Hematopoietic multipotent progenitor cell (in vitro differentiated cells): ENCODE results near the gene LRRC56. TPM values are rescaled to one million over a fixed set of nuclear protein-coding genes. Genes with fewer than 3 reads are reported as not detected.
"Not testable (repeated sequence)": the region's sequence is repeated elsewhere in the genome, so short reads cannot be mapped to it uniquely, and the experiment has no call there.

ENCODE experiments used
- DNase-seq, 3 donors: peaks; one replicate each; pipeline ENCODE4 v3.0.0-alpha.2; 2011 to 2015; ENCODE audit warnings: low read depth in 2 of 3, low spot score in 2 of 3
- total RNA-seq: library from RNA; depleted of rRNA; stranded (reverse); fragments of >200 nt; gene quantifications from one replicate; pipeline ENCODE4 v1.2.3, GENCODE V29; 2012

The LRRC56 gene
- total RNA-seq, 1 donor, result 3.5 TPM

DNA sequence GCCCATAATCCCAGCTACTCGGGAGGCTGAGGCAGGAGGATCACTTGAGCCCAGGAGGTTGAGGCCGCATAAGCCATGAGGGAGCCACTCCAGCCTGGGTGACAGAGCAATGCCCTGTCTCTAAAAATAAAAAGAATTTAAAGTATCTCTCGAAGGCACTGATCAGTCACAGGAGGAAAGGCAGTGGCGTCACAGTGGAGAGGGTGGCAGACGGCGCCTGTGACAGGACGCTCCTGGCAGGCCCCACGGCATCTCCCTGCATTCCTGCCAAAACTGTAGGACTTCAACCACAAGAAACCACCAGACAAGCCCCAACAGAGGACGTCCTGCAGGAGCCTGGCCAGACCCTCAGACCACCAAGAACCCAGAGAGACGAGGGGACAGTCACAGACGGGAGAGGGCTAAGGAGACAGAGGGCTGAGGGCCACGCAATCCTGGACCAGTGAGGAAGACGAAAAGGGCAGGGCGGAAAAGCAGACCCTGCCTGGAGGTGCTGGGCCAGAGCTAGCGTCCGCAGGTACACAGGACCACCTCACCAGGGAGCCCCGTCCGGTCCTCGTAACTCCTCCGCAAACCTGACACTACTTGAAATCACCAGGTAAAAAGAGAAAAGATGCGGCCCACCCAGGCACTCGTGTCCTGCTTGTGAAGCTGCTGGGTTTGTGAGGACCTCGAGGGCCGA, 36.2 kb upstream of the LRRC56 start:
- no peak for DNase-seq

DNA sequence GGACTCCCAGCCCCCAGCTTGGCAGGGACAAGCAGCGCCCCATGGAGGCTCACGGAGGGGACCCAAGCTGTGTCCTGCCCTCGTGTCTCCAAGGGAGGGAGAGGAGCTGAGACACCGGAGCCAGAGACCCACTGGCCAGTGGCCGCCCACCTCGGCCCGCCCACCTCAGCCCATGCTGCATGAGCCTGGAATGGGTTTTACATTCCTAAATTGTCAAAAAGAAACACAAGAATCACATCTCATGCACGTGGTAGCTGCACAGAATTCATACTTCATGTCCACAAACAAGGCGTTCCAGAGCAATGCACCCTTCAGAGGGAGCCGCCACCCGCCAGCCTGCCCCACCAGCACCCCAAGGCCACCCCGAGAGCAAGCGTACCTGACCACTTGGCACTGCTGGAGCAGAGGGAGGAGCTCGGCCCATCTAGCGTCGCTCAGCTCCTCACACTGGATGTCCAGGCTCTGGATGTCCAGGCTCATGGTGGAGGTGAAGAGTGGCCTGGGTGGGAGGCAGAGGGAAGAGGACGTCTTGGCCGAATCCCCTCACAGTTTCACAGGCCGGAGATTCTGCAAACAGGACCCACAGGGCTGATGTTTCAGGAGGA, 35.5 kb upstream of the LRRC56 start:
- DNase-seq, result no peak

DNA sequence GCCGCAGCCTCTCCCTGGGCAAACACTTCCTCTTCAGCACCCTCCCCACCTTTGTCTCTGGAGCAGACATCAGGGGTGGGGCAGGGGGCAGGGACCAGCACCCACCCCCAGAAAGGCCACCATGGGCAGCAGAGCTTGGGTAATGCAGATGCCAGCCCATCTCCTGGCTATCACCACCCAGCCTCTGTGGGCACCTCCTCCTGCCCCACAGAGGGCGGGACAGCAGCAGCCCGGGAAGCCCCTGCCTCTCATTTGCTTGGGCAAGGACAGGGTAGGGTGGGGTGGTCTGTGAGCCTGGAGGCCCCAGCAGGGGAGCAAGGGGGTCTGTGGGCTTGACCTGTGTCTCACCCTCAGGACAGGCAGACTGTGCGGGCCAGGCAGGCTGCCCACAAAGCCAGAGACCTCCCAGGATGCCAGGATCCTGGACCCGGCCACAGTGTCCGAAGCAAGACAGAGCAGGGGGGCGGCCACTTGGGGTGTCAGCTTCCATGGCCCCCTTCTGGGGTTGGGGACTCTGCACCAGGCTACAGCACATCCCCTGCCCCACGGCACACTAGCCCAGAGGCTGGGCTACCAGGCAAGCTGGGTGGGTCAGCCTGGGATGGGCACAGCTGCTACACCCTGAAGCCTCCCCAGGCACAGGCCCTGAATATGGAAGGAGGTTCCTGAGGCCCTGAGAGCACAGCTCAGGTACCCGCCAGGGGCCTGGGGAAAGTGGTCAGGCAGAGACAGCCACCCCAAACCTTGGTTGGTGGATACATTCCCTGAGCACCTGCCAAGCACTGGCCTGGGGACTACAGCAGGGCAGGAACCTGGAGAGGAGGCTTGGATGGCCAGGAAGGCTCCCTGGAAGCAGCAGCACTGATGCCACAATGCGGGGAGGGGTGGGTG, 34.8 kb upstream of the LRRC56 start:
- DNase-seq, result no peak

DNA sequence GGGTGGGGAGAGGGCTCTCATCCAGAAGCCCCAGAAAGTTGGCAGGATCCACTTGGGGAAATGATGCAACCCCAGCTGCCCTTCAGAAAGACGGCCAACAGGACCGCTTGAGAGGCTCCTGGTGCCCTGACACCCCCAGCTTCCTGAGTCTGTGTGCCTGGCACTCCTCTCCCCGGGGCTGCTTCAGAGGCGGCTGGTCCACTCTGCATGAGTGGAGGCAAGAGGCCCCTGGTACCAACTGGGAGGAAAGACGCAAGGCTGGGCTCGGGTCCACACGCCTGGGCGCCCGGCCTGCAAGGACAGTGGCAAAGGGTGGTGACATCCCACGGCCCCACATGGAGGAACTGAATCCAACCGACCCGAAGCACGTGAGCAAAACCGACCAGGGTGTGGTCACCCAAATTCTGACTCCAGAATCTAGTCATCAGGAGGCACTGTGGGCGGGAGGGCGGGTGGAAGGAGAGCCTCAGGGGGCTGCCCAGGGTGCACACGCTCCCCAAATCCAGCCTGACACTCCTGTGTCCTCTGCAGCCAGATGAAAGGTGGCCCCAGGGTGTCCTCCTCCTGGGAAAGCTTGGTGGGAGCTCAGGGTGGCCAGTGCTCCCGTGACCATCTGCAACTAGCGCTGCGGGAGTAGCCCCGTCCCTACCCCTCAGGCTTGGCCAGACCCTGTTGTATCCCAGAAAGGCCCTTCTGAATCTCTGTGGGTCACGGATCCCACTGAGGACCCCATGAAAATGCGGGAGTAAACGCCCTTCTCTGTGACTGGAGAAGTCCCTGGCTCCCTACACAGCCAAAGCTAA, 33.9 kb upstream of the LRRC56 start:
- no peak for DNase-seq

DNA sequence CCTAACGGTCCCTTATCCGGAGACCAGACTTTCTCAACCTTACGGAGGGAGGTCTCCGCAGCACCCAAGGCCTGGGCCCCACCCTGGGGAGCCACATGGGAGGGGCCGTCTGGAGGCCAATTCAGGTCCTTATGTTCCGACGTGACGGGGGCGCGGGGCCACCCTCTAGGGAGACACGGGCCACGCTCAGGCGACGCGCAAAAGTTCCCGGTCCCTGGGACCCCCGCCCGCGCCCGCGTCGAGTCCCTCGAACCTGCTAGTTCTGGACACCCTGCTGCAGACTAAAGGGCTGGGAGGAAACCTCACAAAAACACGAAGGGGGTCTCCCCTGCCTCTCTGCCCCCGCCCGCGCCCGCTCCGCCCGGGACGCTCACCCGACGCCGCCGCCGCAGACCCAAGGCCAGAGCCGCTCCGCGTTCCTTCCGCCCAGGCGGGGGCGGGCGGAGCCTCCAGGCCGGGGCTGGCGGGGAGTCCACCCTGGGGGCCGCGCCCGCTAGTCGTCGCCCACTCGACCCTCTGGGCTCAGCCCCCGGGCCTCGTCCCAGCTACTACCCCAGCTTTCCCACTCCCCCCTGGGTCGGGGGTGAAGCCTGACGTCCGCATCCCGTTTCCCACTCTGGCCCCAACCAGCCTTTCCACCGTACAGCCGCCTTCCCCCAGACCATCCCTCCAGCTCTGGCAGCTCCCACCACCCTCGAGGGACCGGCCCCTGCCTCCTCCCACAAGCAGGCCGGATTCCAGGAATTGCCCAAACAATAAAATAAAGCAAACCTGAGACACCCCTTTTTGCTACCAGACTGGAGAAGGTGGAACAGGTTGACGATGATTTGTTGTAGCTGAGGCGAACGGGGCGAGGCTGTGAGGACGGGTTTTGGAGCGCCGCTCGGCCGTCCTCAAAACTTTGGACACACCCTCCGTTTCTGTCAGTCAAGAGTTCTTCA, 33.0 kb upstream of the LRRC56 start:
- peak in 1 of 3 donors; percentile 28 for DNase-seq

DNA sequence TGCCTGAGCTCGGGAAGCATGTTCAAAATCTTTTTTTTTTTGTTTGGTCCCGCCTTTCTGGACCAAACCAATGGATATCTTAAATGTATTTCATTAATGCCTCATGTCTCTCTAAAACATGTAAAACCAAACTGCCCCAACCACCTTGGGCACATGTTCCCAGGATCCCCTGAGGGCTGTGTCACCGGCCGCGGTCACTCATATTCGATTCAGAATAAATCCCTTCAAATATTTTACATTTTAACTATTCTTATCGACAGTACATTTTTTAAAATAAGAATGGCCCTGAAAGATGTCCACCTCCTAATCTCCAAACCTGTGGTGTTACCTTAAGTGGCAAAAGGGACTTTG, 32.4 kb upstream of the LRRC56 start:
- DNase-seq, result no peak

DNA sequence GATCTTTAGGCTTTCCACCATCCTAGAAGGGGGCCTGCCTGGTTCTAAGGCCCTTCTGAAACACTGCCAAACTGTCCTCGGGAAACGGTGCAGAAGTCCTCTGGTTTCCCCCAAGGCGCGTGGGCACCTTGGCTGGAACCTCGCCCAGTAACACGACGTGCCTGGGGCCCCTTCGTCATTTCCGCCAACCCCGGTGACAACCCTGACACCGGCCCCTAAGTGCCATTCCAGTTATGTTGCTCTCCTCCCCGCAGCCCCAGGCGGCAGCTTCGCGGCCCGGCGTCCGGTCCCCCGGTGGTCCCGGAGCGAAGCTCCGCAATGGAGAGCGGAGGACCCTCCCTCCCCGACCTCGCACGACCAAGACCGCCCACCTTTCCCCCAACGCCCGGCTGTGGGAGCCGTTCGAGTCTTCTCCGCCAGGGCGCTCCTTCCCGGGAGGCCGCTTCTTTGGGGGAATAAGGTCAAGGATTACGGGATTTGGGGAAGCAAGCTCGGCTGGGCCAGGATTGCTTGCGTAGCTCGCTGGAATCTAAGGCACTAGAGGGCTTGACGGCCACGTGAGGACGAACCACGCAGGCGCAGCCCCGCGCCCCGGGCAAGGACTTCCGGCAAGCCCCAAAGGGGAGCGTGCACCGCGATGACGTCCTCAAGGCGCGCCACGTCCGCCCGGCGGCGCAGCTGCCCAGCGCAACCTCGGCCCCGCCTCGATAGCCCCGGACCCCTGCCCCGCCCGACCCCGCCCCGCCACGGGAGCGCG, 30.9 kb upstream of the LRRC56 start:
- DNase-seq, result peak; percentile 94 to 97 (median 97)

DNA sequence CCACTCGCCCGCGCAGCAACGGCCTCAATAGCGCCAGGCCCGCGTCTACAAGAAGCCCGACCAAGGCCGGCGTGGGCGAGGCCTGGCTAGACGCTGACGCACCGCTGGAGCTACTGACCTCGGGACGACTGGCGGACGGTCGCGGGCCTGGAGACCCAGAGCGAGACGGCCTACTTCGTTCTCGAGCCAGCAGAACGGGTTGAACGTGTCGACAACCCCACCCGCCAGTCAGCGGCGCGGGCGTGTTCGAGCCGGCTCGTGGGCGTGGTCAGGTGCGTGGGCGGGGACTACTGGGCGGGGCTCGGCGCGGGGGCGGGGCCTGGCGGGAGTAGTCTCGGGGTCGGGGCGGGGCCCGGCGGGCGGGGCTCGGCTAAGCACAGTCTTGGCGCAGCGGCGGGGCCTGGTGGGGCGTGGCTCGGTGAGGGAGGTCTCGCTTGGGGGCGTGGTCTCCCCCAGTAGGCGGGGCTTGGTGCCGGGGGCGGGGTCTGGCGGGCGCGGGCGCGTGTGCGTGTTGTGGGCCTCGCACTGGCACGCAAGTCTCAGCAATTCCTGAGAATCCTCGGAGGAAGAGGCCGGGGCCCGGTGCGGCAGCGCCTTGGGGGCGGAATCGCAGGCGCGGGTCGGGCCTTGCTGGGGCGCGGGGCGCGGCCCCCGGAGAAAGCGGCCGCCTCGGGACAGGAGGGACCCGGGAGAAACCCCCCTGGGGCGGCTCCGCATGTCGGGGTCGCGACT, 30.2 kb upstream of the LRRC56 start, which contains the start of gene RNH1:
Gene RNH1, minus strand, starts transcription at position 248 of the 732 bp plus-strand sequence. CDS start 5,080 bp downstream, outside the sequence.
- peak; percentile 87 to 96 (median 92) for DNase-seq

DNA sequence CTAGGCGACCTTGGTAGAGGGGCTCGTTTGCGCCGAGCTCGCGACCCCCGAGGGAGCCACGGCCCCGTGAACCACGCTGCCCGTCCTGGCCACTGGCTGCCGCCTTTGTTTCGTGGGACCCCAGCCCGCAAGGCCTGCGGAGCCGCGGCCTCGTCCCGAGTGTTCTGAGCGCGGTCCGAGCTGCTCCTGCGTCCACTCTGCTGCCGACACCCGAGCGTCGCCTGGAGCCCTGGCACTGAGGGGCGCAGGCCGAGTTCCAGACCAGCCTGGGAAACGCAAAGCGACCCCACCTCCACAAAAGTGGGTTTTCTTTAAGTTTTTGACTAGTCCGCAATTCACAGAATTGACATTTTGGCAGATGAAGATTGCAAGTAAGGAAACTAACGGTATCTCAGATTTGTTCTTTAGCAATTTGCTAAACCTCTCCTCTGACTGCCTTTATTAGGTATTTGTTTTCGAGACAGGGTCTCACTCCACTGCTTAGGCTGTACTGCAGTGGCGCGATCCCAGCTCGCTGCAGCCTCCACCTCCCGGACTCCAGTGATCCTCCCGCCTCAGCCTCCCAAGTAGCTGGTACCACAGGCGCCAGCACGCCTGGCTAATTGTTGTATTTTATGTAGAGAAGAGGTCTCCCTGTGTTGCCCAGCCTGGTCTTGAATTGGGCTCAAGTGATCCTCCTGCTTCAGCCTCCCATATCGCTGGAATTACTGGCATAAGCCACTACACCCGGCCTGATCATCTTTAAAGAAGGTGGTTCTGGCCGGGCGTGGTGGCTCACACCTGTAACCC, 29.4 kb upstream of the LRRC56 start:
- DNase-seq, result no peak

DNA sequence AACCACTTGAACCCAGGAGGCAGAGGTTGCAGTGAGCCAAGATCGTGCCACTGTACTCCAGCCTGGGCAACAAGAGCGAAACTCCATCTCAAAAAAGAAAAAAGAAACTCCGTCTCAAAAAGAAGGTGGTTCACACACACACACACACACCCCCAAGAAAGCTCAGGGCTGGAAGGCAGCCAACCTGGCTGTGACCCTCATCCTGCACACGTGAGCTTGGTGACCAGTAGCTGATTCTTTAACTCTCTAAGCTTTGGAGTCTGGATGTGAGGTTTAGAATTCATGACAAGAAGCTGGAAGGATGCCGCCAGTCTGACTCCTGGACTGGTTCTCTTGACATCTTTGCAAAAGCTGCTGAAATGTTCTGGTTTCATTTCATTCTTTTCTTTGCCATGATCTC, 28.4 kb upstream of the LRRC56 start:
- DNase-seq, result no peak

DNA sequence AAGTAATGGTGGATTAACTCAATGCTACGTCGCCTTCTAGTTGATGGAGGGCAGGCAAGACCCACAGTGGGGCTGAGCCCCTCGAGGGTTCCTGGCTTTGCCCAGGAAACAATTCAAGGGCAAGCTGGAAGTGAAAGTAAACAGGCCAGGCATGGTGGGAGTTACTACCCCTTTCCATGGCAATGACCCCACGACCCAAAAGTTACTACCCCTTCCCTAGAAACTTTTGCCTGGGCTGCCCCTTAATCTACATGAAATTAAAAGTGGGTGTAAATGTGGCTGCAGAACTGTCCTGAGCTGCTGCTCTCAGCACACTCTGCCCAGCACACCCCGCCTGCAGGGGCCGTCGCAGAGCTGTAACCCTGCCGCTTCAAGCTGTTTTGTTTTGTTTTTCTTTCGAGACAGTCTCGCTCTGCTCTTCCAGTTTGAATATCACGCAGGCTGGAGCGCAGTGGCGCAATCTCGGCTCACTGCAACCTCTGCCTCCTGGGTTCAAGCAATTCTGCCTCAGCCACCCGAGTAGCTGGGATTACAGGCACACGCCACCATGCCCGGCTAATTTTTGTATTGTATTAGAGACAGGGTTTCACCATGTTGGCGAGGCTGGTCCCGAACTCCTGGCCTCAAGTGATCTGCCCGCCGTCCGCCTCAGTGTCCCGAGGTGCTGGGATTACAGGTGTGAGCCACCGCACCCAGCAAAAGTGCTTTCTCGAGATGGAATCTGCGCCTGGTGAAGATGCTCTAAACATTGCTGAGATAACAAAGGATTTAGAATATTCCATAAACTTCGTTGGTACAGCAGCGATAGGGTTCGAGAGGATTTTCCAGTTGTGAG, 24.3 kb upstream of the LRRC56 start:
- no peak for DNase-seq

DNA sequence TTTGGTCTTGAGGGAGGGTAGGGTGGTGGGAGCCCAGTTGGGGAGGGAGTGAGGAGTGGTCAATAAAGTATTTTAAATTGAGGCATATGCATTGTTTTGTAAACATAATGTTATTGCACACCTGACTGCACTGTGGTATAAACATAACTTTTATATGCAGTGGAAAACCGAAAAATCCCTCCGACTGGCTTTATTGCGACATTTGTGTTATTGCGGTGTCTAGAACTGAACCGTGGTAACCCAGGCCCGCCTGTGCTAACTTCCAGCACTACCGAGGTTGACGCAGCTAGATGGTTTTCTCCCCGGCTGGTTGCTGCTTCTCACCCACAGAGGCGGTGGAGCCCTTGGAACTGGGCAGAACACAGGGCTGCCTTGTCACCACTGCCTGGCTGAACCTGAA, 22.7 kb upstream of the LRRC56 start:
- no peak for DNase-seq

DNA sequence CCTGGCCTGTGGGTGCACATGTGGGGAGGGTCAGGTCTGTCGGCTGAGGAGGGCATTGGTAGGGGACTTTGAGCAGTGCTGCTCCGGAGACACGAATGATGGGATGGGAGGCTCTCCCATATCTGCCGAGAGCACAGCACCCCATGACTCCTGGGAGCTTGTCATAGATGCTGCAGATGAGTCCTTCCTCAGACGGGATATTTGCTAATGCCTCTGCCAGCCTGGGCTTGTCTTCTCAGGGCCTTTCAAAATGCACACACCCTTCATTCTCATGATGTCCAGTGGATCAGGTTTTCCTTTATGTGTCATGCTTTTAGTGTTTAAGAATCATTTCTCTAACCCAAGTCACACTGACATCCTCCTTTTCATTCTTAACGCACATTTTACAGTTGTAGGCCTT, 22.2 kb upstream of the LRRC56 start:
- no peak for DNase-seq

DNA sequence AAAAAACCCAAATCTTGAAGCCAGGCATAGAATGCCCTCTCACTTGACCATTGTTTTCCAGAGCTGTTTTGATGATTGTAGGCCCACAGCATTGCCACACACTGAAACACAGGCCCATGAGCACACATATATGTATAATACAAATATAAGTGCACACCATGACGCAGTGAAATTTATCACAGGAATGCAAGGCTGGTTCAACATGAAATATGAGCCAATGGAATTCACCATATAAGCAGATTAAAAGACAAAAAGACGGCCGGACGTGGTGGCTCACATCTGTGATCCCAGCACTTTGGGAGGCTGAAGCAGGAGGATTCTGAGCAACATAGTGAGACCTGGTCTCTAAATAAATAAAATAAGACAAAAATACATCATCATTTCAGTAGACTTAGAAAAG, 20.9 kb upstream of the LRRC56 start:
- no peak for DNase-seq

DNA sequence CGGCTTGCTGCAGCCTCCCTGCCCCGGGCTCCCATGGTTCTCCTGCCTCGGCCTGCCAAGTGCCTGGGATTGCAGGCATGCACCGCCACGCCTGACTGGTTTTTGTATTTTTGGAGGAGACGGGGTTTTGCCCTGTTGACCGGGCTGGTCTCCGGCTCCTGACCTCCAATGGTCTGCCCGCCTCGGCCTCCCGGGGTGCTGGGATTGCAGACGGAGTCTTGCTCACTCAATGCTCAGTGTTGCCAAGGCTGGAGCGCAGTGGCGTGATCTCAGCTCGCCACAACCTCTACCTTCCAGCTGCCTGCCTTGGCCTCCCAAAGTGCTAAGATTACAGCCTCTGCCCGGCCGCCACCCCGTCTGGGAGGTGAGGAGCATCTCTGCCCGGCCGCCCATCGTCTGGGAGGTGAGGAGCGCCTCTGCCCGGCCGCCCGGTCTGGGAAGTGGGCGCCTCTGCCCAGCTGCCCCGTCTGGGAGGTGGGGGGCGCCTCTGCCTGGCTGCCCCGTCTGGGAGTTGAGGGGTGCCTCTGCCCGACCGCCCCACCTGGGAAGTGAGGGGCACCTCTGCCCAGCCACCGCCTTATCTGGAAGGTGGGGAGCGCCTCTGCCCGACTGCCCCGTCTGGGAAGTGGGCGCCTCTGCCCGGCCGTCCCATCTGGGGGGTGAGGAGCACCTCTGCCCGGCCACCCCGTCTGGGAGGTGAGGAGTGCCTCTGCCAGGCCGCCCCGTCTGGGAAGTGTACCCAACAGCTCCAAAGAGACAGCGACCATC, 20.2 kb upstream of the LRRC56 start:
- DNase-seq, result not testable (repeated sequence)
